Erythroblast (primary cell): ENCODE results near the gene TSR1.

Source experiments
- GATA1 ChIP-seq: IDR thresholded peaks from 2 replicates; pipeline ENCODE4 v1.6.1; 2011; ENCODE audit warnings: low read depth, mild to moderate bottlenecking, control low read depth, low read length, moderate library complexity
- POLR2A ChIP-seq: IDR thresholded peaks from 2 replicates; pipeline ENCODE4 v1.6.1; 2011; ENCODE audit warnings: mild to moderate bottlenecking, low read length

- TF ChIP-seq POLR2A (no peak), GATA1 (no peak)
These were observed 487 bp downstream of the TSR1 start for GRCh38 chr17:2335726-2336214.
